HEK293 (cell line): ENCODE measurements around the gene FAM221B.

ENCODE experiments used
- CTCF ChIA-PET: fragments of 350-600 bp; formaldehyde crosslinking; extraction: SDS; loops from one replicate; lab custom pipeline; 2021; ENCODE audit warnings: antibody characterized with exemption; lab: Yijun Ruan, JAX
- POLR2A ChIA-PET: fragments of 300-600 bp; formaldehyde crosslinking; extraction: SDS; loops from one replicate; lab custom pipeline; 2020; ENCODE audit warnings: antibody characterized with exemption, inconsistent platforms; lab: Yijun Ruan, JAX
- H3K27ac ChIP-seq: fragments of 200-500 bp; sonication (Bioruptor generic); 2 replicates; pipeline ENCODE4 v1.5.1; 2014; ENCODE audit warnings: low read depth, low read length, control low read depth, inconsistent platforms; ENCODE audit errors: extremely low read depth
- H3K36me3 ChIP-seq, 2 experiments: fragments of 200-500 bp in 1 of 2; sonication (Bioruptor generic) in 1 of 2; 1 replicate in 1 of 2; 2 replicates in 1 of 2; pipeline ENCODE4 v1.5.1; 2014 to 2017; ENCODE audit warnings: inconsistent platforms in 2 of 2, low read length in 2 of 2; ENCODE audit not compliant: control insufficient read depth in 2 of 2, insufficient read depth in 1 of 2
- H3K4me1 ChIP-seq: fragments of 200-500 bp; sonication (Bioruptor generic); 2 replicates; pipeline ENCODE4 v1.5.1; 2014; ENCODE audit warnings: mild to moderate bottlenecking, low read length, inconsistent platforms; ENCODE audit not compliant: control insufficient read depth, insufficient read depth
- H3K4me3 ChIP-seq: 2 replicates; pipeline ENCODE4 v1.5.1; 2011; ENCODE audit warnings: low read depth, mild to moderate bottlenecking, control low read depth, low read length, moderate library complexity
- H3K9me3 ChIP-seq: fragments of 200-500 bp; sonication (Bioruptor generic); 2 replicates; pipeline ENCODE4 v1.5.1; 2014; ENCODE audit warnings: low read depth, low read length, inconsistent platforms; ENCODE audit not compliant: control insufficient read depth, insufficient read depth
- CTCF ChIP-seq: fragments of 450-650 bp; formaldehyde crosslinking; IDR thresholded peaks from 2 replicates; pipeline ENCODE4 v1.5.1; 2016; ENCODE audit warnings: missing biosample characterization, missing genetic modification characterization
- HOXA7 ChIP-seq: sonication (generic); formaldehyde crosslinking; IDR thresholded peaks from 2 replicates; pipeline ENCODE4 v1.8.1; 2022; ENCODE audit warnings: missing genetic modification reagents, borderline replicate concordance
- HOXC10 ChIP-seq: sonication (generic); formaldehyde crosslinking; IDR thresholded peaks from 2 replicates; pipeline ENCODE4 v1.8.1; 2023; ENCODE audit warnings: mild to moderate bottlenecking, missing genetic modification reagents
- KLF10 ChIP-seq: fragments of 450-650 bp; IDR thresholded peaks from 2 replicates; pipeline ENCODE4 v1.5.1; 2018; ENCODE audit warnings: missing biosample characterization, mild to moderate bottlenecking, missing genetic modification characterization
- REST ChIP-seq: fragments of 450-650 bp; formaldehyde crosslinking; IDR thresholded peaks from 2 replicates; pipeline ENCODE4 v1.5.1; 2016; ENCODE audit warnings: missing biosample characterization, missing genetic modification characterization
- SETDB1 ChIP-seq: IDR thresholded peaks from one replicate; pipeline ENCODE4 v1.6.1; 2017; ENCODE audit warnings: mild to moderate bottlenecking, low read length, moderate library complexity, mixed read lengths; ENCODE audit not compliant: insufficient read length
- TRIM28 ChIP-seq: IDR thresholded peaks from 2 replicates; pipeline ENCODE4 v1.6.1; 2011; ENCODE audit warnings: low read length, control low read depth, borderline replicate concordance
- ZBTB49 ChIP-seq: fragments of 450-650 bp; formaldehyde crosslinking; IDR thresholded peaks from 2 replicates; pipeline ENCODE4 v1.5.1; 2016; ENCODE audit warnings: missing biosample characterization, missing genetic modification characterization, low read depth
- ZFP41 ChIP-seq: fragments of 450-650 bp; formaldehyde crosslinking; IDR thresholded peaks from 2 replicates; pipeline ENCODE4 v1.5.1; 2016; ENCODE audit warnings: missing biosample characterization, missing genetic modification characterization, borderline replicate concordance
- ZIC2 ChIP-seq: fragments of 450-650 bp; formaldehyde crosslinking; IDR thresholded peaks from 2 replicates; pipeline ENCODE4 v1.5.1; 2016; ENCODE audit warnings: missing biosample characterization, missing genetic modification characterization
- ZNF140 ChIP-seq: fragments of 450-650 bp; formaldehyde crosslinking; IDR thresholded peaks from 2 replicates; pipeline ENCODE4 v1.5.1; 2016; ENCODE audit warnings: missing biosample characterization, missing genetic modification characterization
- ZNF266 ChIP-seq: fragments of 450-650 bp; formaldehyde crosslinking; IDR thresholded peaks from 2 replicates; pipeline ENCODE4 v1.5.1; 2016; ENCODE audit warnings: missing biosample characterization, missing genetic modification characterization, low read depth
- ZNF391 ChIP-seq: fragments of 450-650 bp; formaldehyde crosslinking; IDR thresholded peaks from 2 replicates; pipeline ENCODE4 v1.5.1; 2016; ENCODE audit warnings: low read depth, missing biosample characterization, missing genetic modification characterization, borderline replicate concordance
- ZNF501 ChIP-seq: fragments of 450-650 bp; formaldehyde crosslinking; IDR thresholded peaks from 2 replicates; pipeline ENCODE4 v1.5.1; 2016; ENCODE audit warnings: missing biosample characterization, missing genetic modification characterization
- ZNF621 ChIP-seq: fragments of 450-650 bp; formaldehyde crosslinking; IDR thresholded peaks from 2 replicates; pipeline ENCODE4 v1.5.1; 2017; ENCODE audit warnings: missing biosample characterization, missing genetic modification characterization
- ZNF658 ChIP-seq: fragments of 450-650 bp; formaldehyde crosslinking; IDR thresholded peaks from 2 replicates; pipeline ENCODE4; 2016; ENCODE audit warnings: missing biosample characterization, missing genetic modification characterization

The FAM221B gene

GRCh38 chr9:35820076-35820475 lies 8.5 kb downstream of the FAM221B start:
- no peak for TF ChIP-seq ZNF658 (tag by site-specific recombination)
- TF ChIP-seq ZNF621 = no peak
- TF ChIP-seq ZNF266 = no peak
- no peak for TF ChIP-seq HOXC10 (CRISPR knock-in tag)
- TF ChIP-seq KLF10 = no peak
- no peak for TF ChIP-seq ZNF501 (tag by site-specific recombination)
- Histone ChIP-seq H3K9me3 (no peaks in the 10 kb centered on the region), H3K4me1 (no peaks in the 10 kb centered on the region), H3K4me3 (no peak overlapping the region), H3K36me3 (no peaks in the 10 kb centered on the region), H3K27ac (no peak overlapping the region)
- CTCF ChIA-PET = no interaction called here
- POLR2A ChIA-PET = no interaction called here

DNA sequence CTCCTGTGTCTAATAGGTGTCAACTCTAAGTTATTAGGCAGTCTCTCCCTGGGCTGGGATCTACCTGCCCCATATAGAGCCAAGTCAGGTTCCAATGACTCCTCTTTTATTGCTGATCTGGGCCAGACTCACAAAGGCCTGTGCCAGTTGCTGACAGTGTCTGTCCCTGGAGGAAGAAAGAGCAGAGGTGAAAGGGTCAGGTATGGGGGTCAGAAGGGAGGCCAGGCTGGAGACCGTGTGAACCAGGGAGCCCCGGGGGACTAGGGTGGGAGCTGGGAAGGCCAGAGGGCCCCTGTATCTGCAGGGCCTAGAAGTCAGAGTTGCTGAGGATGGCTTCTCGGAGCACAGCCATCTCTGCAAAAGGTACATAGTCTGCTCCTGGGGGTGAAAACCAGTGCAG lies 10.2 kb downstream of the FAM221B start:
- Histone ChIP-seq H3K27ac (no peak overlapping the region), H3K36me3 (no peaks in the 10 kb centered on the region), H3K4me1 (no peaks in the 10 kb centered on the region), H3K4me3 (no peak overlapping the region), H3K9me3 (no peaks in the 10 kb centered on the region)
- no peak for TF ChIP-seq ZBTB49 (tag by site-specific recombination)
- TF ChIP-seq TRIM28 = no peak
- TF ChIP-seq REST (tag by site-specific recombination) = no peak
- TF ChIP-seq ZFP41 = no peak
- no peak for TF ChIP-seq HOXA7 (CRISPR knock-in tag)
- TF ChIP-seq SETDB1 = no peak
- no peak for TF ChIP-seq ZNF391
- no peak for TF ChIP-seq ZNF140 (tag by site-specific recombination)
- CTCF ChIA-PET = interaction anchor here (0.6 kb wide), 1 partner anchor 454 kb away, joined by 3 read pairs; no protein-coding TSS in a partner anchor
- POLR2A ChIA-PET = no interaction called here

DNA sequence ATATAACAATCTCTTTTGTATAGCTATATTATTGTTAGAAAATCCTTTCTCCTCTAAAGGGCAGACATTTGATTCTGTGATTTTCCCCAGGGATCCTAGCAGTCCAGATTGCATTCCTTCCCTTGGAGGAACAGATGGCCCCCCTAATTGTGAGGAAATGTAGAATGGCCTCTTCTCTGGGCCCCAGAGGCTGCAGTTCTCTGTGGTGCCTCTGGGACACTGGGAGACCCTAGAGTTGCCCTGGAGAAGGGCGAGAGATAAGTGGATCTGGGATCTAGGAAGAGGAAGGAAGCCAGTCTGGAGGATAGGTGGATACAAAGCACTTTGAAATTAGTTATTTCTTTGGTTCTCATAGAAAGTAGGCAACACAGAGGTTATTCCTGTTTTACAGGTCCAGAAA lies 11.8 kb downstream of the FAM221B start:
- Histone ChIP-seq H3K27ac (no peak overlapping the region), H3K9me3 (no peaks in the 10 kb centered on the region), H3K4me1 (no peaks in the 10 kb centered on the region), H3K4me3 (no peak overlapping the region), H3K36me3 (peaks cover 0 to 4% of the 10 kb centered on the region in 2 experiments; a peak in 1 of 3 replicates)
- CTCF ChIA-PET = interaction anchor here (0.6 to 0.7 kb wide), 3 partner anchors 10 to 104 kb away, joined by 3 to 5 read pairs (median 3); no protein-coding TSS in a partner anchor
- 0 out of 2 replicates have a peak, but pooled peaks have one; percentile 31 for TF ChIP-seq CTCF
- TF ChIP-seq ZIC2 = no peak
- POLR2A ChIA-PET = no interaction called here
